ENCODE results near the gene SFTPB. TPM values are rescaled to one million over a fixed set of nuclear protein-coding genes. Genes with fewer than 3 reads are reported as not detected.
"Not testable (repeated sequence)": the region's sequence is repeated elsewhere in the genome, so short reads cannot be mapped to it uniquely, and the experiment has no call there.

SFTPB gene
- total RNA-seq, 6 experiments from 2014 or later = 0.06 to 1.1 (median 0.79) TPM; not detected in 2

DNA sequence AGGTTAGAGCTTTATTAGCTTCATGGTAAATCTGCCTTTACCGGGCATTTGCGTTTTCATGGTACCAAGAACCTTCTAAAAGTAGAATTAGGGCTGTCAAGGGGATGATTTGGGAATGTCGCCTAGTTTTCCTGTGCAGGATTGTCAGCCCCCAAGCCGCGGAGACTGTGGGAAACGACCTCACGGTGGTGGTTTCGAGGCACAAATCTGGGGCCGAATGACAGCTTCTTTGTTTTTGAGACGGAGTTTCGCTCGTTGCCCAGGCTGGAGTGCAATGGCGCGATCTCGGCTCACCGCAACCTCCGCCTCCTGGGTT lies 52.6 kb downstream of the SFTPB start:
- Histone ChIP-seq H3K27me3 (no peaks in the 10 kb centered on the region), H3K9me3 (no peaks in the 10 kb centered on the region), H3K36me3 (peaks cover 0 to 16% (median 0%) of the 10 kb centered on the region in 4 donors), H3K4me3 (peak overlapping the region; percentile 73 to 100 (median 99)), H3K4me1 (peaks cover 0 to 28% (median 5%) of the 10 kb centered on the region in 4 donors), H3K27ac (peak overlapping the region in 2 of 3 donors; percentile 52 to 71)
- no peak for DNase-seq
- WGBS (ENCODE audit: insufficient coverage, low coverage, low lambda C conversion rate, missing lambda C conversion rate) = 100% methylated on average over 3 of the region's 17 CpGs
- intact Hi-C loops (cut with DNase I) = no loop called here
- no peak for TF ChIP-seq POLR2A (IDR thresholded peaks at IDR 0.05)
- ATAC-seq = no peak

DNA sequence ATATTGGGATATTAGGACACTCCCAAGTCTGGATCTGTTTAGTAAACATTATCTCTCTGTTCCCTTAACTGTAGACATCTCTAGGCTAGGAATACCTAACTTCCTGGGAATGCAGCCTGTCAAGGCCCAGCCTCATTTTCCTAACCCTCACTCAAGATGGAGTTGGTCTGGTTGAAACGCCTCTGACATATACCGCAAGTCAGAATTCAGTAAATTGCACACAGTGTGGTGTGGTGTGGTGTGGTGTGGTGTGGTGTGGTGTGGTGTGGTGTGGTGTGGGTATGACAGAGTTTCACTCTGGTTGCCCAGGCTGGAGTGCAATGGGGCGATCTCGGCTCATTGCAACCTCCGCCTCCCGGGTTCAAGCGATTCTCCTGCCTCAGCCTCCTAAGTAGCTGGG lies 53.2 kb downstream of the SFTPB start:
- ATAC-seq; DNase-seq; intact Hi-C loops (cut with DNase I); H3K27ac ChIP-seq; H3K4me3 ChIP-seq; H3K27me3 ChIP-seq; H3K36me3 ChIP-seq; H3K9me3 ChIP-seq: not testable (repeated sequence)
- WGBS (ENCODE audit: insufficient coverage, low coverage, low lambda C conversion rate, missing lambda C conversion rate) = 92% methylated on average over 2 of the region's 7 CpGs
- H3K4me1 ChIP-seq = peaks cover 0 to 31% (median 5%) of the 10 kb centered on the region in 4 donors

DNA sequence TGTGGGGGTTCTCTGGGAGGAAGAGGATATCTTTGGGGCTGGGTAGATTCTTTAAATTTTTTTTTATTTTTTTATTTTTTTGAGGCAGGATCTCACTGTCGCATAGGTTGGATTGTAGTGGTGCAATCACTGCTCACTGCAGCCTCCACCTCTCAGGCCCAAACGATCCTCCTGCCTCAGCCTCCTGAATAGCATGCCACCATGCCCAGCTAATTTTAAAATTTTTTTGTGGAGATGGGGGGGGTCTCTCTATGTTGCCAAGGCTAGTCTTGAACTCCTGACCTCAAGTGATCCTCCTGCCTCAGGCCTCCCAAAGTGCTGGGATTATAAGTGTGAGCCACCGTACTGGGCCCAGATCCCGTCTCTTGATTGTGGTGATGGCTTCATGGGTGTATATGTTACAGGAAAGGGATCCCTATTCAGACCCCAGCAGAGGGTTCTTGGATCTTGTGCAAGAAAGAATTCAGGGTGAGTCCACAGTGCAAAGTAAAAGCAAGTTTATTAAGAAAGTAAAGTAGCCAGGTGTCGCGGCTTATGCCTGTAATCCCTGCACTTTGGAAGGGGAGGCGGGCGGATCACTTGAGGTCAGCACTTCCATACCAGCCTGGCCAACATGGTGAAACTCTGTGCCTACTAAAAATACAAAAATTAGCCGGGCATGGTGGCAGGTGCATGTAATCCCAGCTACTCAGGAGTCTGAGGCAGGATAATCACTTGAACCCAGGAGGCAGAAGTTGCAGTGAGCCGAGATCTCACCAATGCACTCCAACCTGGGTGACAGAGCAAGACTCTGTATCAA lies 54.1 kb downstream of the SFTPB start:
- H3K36me3 ChIP-seq = peaks cover 0 to 5% (median 1%) of the 10 kb centered on the region in 4 donors
- WGBS (ENCODE audit: insufficient coverage, low coverage, low lambda C conversion rate, missing lambda C conversion rate) = 75% methylated on average over 10 of the region's 10 CpGs
- peaks cover 0 to 31% (median 5%) of the 10 kb centered on the region in 4 donors for H3K4me1 ChIP-seq
- no peak for ATAC-seq
- H3K27me3 ChIP-seq = no peaks in the 10 kb centered on the region
- no peak for DNase-seq
- intact Hi-C loops (cut with DNase I) = no loop called here
- H3K9me3 ChIP-seq = no peaks in the 10 kb centered on the region
- no peak for TF ChIP-seq CTCF (IDR thresholded peaks at IDR 0.05)
- TF ChIP-seq POLR2A (IDR thresholded peaks at IDR 0.05) = no peak
- no peak overlapping the region for H3K27ac ChIP-seq
- H3K4me3 ChIP-seq = no peak overlapping the region

DNA sequence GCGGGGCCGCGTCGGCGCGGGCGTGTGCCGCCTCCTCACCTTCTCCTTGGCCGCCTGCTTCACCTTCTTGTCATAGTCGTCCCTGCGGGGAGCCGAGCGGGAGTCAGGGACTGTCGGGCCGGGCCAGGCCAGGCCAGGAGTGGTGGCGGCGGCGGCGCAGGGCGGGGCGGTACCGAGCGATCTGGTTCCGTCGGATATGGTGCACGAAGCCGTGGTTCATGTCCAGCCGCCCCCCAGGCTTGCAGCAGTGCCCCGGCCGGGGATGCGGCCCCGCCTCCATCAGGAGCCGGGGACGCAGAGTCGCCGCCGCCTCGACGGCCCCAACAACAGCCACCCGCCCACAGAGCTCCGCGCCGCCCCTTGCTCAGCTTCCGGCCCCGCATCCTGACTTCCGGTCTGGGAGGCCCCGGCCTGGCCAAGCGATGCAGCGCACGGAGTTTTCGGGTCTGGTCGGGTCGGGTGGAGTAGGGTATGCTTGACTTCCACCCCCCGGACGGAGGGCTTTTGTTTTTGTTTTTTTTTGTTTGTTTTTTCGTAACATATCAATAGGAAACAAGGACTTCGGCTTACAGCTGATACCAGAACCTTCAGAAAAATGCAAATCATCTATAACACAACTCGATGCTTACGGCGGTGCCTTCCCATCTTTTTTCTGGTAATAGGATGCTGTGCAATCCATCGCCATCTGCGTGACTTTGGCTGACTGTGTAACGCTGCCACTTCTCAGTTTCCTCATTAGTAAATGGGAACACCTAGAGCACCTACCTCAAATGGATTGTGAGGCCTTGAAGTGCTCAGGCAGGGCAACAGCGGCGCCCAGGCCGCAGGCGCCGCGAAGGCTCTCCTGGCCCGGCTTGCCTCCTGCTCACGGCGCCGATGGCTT lies 56.1 kb downstream of the SFTPB start, which contains the start of gene C2orf68:
Gene C2orf68, minus strand, starts transcription at position 362 of the 883 bp plus-strand sequence. Its CDS starts 82 bp downstream, at position 280.
- TF ChIP-seq POLR2A (IDR thresholded peaks at IDR 0.05) (peak; percentile 66), CTCF (IDR thresholded peaks at IDR 0.05) (no peak)
- Histone ChIP-seq H3K27ac (peak within 1 kb of the TSS; percentile 16 to 70 (median 56)), H3K4me1 (peaks cover 0 to 29% (median under 1%) of the 10 kb centered on the region in 4 donors), H3K36me3 (peaks cover 0 to 12% (median 2%) of the 10 kb centered on the region in 4 donors), H3K9me3 (no peaks in the 10 kb centered on the region), H3K4me3 (peak within 1 kb of the TSS; percentile 88 to 99 (median 93)), H3K27me3 (no peaks in the 10 kb centered on the region)
- 7% methylated on average over 32 of the region's 73 CpGs for WGBS (ENCODE audit: insufficient coverage, low coverage, low lambda C conversion rate, missing lambda C conversion rate)
- peak; percentile 83 to 90 (median 84) for ATAC-seq
- DNase-seq = peak; percentile 94 to 95 (median 94)
- intact Hi-C loops (cut with DNase I) = no loop called here

GRCh38 chr2:85611217-85611704 lies 56.7 kb downstream of the SFTPB start:
- intact Hi-C loops (cut with DNase I) = no loop called here
- 5% methylated on average over 22 of the region's 24 CpGs for WGBS (ENCODE audit: insufficient coverage, low coverage, low lambda C conversion rate, missing lambda C conversion rate)
- no peaks in the 10 kb centered on the region for H3K9me3 ChIP-seq
- no peaks in the 10 kb centered on the region for H3K27me3 ChIP-seq
- peak overlapping the region; percentile 88 to 99 (median 93) for H3K4me3 ChIP-seq
- H3K27ac ChIP-seq = peak overlapping the region; percentile 16 to 70 (median 56)
- peaks cover 0 to 27% (median 0%) of the 10 kb centered on the region in 4 donors for H3K4me1 ChIP-seq
- DNase-seq = no peak
- peak in 1 of 4 donors; percentile 10 for ATAC-seq
- TF ChIP-seq POLR2A (IDR thresholded peaks at IDR 0.05) (no peak), CTCF (IDR thresholded peaks at IDR 0.05) (no peak)
- peaks cover 0 to 12% (median 2%) of the 10 kb centered on the region in 4 donors for H3K36me3 ChIP-seq
